ENCODE measurements around the gene ZSWIM9.

GRCh38 chr19:48147597-48148175 lies 22.8 kb upstream of the ZSWIM9 start:
- TF ChIP-seq CTCF (IDR thresholded peaks at IDR 0.05) (no peak), EP300 (IDR thresholded peaks at IDR 0.05; ENCODE audit: low read depth) (no peak)

All from transverse colon (tissue), 3 donors.